NCI-H1417 treated with DMSO at 0.1 percent for 48 hours (cell line): ENCODE results near the gene PRKCZ.

Source experiments
- DNase-seq: peaks from one replicate; lab custom pipeline; 2025; lab: John Stamatoyannopoulos, UW

PRKCZ gene

GRCh38 chr1:2045468-2046173, 4.6 kb upstream of the PRKCZ start:
- DNase-seq = no peak

- no peak for DNase-seq
Measured at GRCh38 chr1:2046174-2046917, 3.9 kb upstream of the PRKCZ start.

- DNase-seq = no peak
Measured at GRCh38 chr1:2046953-2047748, 3.1 kb upstream of the PRKCZ start.

DNA sequence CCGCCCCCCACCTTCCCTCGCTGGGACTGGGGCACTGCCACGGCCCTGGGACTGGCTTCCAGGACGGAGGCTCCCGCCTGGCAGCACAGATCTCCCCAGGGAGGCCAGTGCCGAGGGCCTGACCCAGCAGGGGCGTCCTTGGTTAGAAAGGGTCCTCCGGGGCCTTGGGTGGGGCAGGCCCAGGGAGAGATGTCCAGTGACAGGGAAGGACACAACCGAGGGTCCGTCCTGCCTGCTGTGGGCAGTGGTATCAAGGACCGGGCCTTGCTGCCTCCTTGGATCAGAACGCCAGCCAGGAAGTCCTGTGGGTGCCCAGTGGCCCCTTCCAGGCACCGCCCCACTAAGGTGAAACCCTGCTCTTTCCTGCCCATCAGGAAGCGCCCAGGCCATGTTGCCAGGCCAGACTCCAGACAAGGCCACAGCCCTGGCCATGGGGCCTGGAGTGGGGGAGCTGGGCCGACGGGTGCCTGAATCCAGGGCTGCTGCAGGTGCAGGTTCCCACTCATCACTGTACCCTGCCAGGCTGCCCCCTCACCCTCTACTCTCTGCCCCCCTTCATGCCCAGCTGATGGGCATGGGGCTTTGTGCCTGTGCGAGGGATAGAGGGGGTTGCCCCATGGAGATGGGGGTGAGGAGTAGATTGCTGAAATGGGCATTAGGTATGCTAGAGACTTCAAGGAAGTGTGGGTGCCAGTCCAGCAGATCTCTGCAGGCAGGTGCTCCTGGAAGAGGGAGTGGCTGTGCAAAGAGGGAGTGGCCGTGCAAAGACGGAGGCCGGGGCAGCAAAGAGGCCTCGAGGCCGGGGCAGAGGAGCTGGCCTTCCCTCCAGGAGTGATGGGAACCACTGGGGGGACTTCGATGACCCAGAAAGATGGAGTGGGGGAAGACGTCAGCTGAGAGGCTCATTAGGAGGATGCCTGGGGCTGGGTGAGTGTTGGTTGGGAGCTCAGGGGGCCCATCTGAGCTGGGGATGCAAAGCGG, 2.2 kb upstream of the PRKCZ start:
- no peak for DNase-seq

DNA sequence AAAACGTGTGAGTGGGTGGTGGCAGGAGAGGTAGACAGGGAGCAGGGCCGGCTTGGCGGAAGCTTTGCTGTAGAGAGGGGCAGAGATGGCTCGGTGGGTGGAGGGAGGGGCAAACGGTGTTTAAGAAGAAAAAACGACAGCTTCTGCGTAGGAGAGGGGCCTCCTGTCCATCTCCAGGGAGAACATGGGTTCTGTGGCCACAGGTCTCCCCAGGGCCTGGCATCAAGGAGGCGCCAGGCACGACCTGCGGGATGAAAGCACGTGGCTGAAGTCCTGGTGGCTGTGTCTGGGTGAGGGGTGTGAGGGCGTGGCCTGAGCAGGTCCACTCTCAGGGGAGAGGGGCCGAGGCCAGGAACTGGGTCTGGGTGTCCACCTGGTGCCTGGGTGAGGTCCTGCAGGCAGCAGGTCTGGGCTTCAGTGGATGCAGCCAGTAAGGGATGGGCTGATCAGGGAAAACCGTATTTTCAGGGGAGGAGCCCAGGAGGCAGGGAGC, 940 bp upstream of the PRKCZ start:
- DNase-seq = no peak

- no peak for DNase-seq
Measured at GRCh38 chr1:2050461-2050792, 216 bp downstream of the PRKCZ start.

DNA sequence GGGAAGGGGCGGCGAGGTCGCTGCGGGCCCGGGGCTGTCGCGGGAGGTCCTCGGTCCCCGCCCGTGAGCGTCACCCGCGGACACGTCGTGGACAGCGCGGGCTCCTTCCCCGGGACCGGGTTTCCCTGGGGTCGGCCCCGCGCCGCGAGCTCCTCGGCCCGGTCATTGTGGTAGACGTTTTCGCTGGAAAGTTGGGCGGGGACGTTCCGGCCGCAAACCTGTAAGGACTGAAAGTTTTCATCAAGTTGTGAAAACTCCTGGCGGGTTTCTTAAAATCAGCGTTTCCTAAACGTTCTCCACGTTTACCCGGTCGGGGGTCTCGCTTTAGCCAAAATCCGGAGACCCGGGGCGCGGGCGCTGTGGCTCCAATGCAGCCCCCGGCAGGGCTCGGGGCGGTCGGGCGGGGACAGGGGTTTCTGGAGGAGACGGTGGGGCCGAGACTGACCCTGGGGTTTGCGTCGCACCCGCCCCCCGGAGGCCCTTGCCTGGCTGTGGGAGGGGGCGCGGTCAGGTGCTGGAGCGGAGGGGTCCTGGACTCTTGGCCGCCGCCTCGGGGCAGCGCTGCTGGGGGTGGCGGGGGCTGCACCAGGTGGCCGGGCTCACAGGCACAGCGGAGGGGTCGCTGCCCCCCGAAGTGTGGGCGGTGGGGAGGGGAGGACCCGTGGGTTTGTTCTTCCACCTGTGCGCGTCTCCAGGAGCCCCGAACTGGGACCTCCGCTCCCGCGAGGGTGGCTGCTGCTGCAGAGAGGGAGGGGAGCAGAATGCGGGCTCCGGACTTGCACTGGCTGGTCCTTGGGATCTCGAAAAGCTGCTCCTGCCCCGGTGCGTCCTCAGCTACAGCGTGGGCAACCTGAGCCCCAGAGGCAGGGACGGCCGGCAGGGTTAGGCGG, 827 bp downstream of the PRKCZ start:
- DNase-seq = no peak

DNA sequence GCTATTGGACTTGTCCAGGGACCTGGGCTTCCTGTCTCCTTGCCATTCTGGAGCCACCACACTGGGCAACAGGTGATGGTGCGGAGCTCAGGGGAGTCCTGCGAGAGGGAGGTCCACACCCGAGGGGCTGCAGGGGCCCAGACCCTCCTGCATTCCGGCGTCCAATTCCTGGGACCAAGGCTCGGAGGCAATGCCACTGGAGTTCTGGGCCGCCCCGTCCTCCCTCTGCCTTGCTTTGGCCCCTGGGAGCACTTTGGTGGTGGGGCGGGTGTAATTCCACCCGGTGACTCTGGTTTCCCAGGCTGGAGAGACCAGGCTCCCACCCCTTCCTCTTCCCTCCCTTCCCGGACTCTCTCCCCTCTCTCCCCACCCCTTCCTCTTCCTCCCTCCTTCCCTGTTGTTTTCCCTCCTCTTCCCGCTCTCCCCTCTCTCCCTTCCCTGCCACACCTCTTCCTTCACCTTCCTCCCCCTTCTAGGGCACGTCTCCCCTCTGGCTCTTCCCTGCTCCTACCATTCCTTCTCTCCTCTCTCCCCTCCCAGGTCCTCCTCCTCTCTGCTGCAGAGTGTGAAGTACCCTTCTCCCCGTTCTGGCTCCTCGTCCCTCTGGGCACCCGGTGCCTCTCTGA, 2.0 kb downstream of the PRKCZ start:
- no peak for DNase-seq

GRCh38 chr1:2052756-2053155, 2.5 kb downstream of the PRKCZ start:
- no peak for DNase-seq

DNA sequence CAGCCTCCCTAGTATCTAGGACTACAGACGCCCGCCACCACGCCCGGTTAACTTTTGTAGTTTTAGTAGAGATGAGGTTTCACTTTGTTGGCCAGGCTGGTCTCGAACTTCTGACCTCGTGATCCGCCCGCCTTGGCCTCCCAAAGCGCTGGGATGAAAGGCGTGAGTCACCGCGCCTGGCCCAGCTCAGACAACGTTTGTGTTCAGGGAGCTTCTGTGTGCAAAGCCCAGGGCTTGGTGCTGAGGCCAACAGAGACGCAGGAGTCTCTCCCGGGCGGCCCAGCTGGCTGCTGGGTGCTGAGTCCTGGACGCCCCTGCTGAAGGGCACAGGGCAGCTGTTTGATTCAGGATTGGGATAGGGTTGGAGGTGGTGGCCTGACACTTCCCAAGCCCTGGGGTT, 3.0 kb downstream of the PRKCZ start:
- DNase-seq = no peak

- DNase-seq = no peak
Measured at GRCh38 chr1:2053784-2054376, 3.7 kb downstream of the PRKCZ start.

DNA sequence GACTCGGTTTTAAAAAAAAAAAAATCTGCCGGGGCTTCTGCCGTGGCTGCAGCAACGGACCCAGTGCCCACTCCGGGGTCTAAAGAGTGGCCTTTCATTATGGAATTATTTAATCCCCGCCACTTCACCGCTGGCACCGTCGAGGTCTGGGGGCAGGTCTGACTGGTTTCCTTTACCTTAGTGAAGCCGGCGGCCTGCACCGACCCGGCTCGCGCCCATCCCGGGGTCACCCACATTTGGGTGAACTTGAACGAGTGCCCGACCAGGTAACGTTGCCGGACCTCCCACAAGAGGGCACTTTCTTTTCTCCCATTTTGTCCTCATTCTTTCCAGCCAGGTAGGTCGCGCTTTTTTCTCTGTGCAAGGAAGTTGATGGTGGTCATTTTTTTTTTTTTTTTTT, 4.3 kb downstream of the PRKCZ start:
- DNase-seq = no peak

- no peak for DNase-seq
Measured at GRCh38 chr1:2055911-2056575, 5.8 kb downstream of the PRKCZ start.

DNA sequence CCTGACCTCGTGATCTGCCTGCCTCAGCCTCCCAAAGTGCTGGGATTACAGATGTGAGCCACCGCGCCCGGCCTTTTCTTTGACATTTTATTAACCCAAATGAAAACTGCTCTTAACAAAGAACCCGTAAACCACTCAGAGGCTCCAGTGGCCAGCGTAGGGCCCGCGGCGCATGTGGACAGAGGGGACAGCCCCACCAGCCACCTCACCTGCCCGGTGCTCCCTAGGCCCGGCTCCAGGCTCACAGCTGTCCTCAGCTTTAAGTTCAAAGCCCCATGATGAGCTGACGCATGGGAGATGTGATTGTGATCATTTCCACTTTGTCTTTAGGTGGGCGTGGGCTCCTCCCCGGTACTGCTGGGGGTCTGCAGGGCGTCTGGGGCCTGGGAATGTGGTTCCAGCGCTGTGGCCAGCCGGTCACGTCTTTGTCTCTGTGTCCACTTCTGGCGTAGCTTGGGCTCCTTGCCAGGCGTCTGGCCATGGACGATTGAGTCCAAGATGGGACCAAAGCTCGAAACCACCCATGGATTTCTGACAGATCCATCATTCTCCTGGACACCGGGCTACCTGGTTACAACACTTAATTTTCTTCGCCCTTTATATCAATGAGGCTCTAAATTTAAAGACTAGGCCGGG, 6.9 kb downstream of the PRKCZ start:
- no peak for DNase-seq

DNA sequence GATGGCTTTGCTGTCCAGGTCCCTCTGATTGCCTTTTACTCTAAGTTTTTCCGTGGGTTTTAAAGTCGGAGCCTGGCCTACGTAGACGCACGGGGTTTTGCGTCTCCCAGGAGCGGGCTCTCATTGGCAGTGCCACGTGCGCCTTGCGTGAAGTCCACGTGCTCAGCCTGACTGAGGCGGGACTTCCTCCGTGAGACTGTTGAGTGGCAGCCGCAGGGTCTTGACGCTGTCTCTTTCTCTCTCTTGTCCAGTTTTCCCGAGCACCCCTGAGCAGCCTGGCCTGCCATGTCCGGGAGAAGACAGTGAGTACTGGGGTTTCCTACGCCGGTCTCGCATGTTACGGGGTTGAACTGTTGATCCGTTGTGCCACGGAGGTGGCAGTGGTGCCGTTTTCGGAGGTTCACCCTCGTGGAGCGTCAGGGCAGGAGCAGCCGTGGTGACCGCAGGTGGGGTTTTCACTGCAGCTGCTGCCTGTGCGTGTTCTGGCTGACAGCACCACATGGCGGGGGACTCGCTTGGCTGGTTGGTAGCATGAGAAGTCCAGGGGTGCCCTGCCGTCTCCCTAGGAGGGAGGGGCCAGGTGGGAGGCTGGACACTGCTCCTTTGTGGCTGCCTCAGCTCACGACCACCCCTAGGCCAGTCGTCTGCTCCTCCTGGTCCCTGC, 9.2 kb downstream of the PRKCZ start:
- no peak for DNase-seq

- no peak for DNase-seq
Measured at GRCh38 chr1:2060072-2060471, 9.9 kb downstream of the PRKCZ start.

GRCh38 chr1:2060535-2060934, 10.3 kb downstream of the PRKCZ start:
- no peak for DNase-seq
